ENCODE measurements around the gene ZG16B.

GRCh38 chr16:2790631-2791030 is 39.5 kb upstream of the ZG16B start:
- TF ChIP-seq CTCF (IDR thresholded peaks at IDR 0.05) (no peak), POLR2A (IDR thresholded peaks at IDR 0.05) (no peak)

Measured in lower leg skin (tissue), 3 donors.